ENCODE measurements around the gene TMEM163.
"Not testable (repeated sequence)": the region's sequence is repeated elsewhere in the genome, so short reads cannot be mapped to it uniquely, and the experiment has no call there.

TMEM163 gene

DNA sequence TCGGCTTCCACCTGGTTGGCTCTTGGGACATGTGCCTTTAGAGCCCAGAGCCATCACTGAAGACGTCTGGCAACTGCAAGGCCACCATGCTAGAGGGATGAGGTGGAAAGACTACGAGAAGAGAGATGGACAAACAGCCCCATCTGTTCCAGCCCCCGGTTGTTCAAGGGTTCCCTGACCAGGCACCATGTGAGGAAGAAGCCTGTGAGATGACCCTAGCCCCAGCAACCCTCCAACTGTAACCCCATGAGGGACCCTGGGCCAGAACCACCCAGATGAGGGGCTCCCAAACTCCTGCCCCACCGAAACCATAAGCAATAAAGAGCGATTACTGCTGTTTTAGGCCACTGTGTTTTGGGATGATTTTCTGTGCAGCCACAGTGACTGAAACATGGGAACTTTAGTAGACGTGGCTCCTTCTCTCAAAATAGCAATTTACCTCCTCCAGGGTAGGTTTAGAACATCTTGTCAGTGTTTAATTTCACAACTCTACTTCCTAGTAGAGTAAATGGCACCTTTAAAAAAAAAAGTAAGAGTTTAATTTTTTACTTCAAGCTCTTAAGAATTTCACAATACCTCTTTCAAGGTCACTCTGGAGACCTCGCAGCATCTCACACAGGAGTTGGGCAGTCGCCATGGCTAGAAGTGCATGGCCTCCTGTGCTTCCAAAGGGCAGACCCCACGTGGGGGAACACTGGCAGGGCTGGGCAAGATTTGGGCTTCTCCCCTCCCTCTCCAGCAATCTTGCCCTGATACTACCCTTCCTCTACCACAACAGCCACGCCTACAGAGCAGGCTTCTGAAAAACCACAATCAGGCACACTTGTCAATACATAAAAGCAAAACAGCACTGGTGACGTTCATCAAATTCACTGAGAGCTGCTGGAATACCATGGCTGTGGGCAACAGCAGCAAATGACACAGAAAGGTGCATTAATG, 48.8 kb downstream of the TMEM163 start:
- no peak for FAIRE-seq
- DNase-seq (ENCODE audit: insufficient read length, low spot score): no peak
- no peak for TF ChIP-seq POLR2A (IDR thresholded peaks at IDR 0.05; ENCODE audit: low read depth, low read length)

DNA sequence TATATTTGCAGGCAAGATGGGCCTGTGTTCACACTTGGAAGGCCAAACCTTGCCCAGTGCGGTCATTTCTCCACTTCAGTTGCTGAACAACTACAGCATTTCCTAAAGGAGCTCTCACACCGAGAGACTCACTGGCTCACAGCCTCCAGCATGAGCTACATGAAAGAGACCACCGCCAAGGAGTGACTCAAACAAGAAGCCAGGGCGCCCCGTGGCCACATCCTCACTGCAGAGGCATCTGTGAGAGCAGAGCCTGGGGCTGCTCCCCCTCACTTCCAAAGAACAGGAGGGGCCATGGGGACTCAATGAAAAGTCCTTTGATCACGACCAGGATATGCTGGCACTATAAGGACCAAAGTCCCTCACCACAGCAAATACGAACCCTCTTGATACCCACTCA, 50.0 kb downstream of the TMEM163 start:
- TF ChIP-seq POLR2A (IDR thresholded peaks at IDR 0.05; ENCODE audit: low read depth, low read length): no peak
- no peak for FAIRE-seq
- peak; percentile 56 for DNase-seq (ENCODE audit: insufficient read length, low spot score)

DNA sequence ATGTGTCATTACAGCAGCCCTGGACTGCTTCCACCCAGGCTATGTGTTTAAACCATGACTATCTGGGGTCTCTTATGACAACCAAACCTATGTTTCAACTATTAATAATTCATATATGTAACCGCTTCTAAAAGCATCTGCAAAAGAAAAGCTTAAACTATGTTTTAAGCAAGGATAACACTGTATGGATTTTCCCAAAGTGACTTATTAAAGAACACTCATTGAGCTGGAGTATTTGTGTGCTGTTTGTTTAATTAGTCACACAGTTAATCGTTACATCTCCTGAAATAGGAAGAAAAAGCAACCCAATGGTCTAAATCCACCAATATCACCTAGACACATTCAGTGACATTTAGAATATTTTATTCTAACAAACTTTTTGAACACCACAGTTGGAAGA, 51.3 kb downstream of the TMEM163 start:
- DNase-seq (ENCODE audit: insufficient read length, low spot score): no peak
- FAIRE-seq: no peak
- no peak for TF ChIP-seq POLR2A (IDR thresholded peaks at IDR 0.05; ENCODE audit: low read depth, low read length)

DNA sequence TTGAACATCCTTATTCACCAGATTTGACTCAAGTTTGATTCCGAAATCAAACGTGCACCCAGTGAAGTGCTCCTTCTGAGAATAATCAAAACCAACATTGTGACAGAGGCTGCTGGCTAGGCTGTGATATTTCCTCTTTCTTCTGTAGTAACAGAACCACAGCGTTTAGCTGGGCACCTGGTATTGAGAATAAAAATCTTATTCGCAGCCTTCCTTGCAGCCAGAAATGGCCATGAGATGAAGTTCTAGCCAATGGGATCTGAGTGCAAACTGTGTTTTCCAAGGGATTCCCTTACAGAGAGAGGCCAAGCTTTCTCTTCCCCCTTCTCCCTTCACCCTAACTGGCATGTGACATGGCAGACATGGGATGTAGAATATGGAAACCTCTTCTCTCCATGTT, 51.7 kb downstream of the TMEM163 start:
- FAIRE-seq (no peak), DNase-seq (ENCODE audit: insufficient read length, low spot score) (no peak)
- TF ChIP-seq POLR2A (IDR thresholded peaks at IDR 0.05; ENCODE audit: low read depth, low read length): no peak

DNA sequence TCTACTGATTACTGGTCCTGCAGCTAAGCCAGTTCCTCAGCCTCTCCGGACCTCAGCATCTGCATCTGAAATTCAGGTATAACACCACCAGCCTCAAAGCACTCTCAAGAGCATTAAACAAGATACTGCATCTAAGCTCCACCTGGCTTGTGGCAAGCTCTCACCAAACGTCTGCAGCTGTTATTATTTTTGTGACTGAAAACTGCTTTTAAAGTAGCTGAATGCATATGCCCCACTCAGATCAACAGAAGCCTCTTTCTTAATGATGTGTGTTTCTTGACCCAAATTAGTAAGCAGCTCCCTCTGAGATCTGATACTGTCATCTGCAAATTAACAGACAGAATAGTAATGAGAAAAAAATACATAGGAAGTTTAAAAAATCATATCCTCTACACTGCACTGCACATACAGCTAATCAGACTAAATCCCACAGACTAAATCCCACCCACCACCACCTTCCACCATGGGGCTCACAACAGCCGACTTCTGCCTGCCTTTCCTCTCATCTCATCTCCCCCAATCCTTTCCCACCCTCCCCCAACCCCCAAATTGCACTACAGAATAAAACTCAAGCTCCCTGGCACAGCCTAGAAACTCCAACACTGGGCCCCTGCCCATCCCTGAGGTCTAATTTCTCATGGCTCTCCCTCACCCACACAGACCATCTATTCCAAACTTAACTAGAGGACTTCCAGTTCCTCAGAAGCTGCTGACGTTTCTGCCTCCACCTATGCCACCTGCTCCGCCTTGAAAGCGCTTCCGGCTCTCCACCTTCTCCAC, 52.9 kb downstream of the TMEM163 start:
- TF ChIP-seq POLR2A (IDR thresholded peaks at IDR 0.05; ENCODE audit: low read depth, low read length): no peak
- FAIRE-seq: no peak
- DNase-seq (ENCODE audit: insufficient read length, low spot score): no peak

DNA sequence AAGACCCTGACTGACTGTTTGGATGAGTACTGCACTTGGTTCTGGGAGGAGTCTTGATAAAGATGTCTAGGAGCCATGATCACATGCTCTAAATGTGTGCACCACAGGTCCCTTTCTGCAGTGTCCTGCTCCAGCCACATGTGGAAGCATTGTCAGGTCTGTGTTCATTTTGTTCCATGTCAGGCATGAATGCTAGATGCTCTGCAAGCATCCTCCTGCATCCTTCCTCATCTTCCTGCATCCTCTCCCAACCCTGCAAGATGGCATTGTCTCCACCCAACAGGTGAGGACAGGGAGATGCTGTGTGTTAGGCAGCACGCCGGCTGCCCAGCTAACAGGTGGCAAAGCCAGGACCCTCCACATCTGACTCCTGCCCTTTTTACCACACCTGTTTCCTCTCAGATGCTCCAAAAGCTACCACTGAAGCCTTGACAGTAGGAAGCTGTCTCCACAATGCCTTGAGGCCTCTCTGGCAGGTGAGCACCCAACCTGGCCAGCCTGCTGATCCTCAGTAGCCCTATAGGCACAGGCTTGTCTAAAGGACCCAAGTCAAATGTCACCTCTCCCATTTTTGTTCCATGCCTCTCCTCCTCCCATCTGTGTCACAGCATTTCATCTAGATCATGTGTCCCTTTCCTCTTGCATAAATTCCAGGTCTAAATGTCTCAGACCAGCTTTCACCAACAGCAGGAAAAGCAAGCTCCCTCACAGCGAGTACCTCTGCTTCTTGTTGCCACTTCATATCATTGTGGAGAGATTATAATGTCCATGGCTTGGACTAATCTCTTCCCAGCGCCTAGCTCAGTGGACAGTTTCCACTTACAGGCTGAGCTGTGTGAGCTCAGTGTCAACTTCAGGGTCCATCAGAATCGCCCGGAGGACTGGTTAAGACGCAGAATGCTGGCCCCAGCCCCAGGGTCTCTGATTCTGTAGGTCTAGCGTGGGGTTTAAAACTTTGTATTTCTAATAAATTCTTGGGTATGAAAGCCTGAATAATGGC, 55.0 kb downstream of the TMEM163 start:
- no peak for FAIRE-seq
- TF ChIP-seq POLR2A (IDR thresholded peaks at IDR 0.05; ENCODE audit: low read depth, low read length): no peak

DNA sequence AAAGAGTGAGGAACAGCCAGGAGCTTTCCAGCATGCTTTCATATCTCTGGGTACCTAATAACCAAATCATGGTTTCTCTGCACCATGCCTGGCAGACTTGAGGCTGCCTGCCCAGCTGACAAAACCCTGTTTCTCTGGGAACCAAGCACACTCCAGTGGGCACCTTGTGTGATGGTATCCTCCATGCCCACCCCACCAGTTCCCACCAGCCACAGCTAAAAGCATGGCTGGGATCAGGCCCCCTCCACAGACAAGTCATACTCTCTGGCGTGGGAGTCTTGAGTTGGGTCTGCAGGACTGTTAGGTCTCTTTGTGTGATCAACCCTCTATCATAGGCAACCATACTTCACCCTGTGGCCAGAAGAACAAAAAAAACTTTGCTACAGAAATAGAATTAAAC, 56.0 kb downstream of the TMEM163 start:
- no peak for FAIRE-seq
- no peak for TF ChIP-seq POLR2A (IDR thresholded peaks at IDR 0.05; ENCODE audit: low read depth, low read length)
- DNase-seq (ENCODE audit: insufficient read length, low spot score): no peak

More for the DNA sequence above, 55.0 kb downstream of the TMEM163 start:
- no peak for DNase-seq (ENCODE audit: insufficient read length, low spot score)

DNA sequence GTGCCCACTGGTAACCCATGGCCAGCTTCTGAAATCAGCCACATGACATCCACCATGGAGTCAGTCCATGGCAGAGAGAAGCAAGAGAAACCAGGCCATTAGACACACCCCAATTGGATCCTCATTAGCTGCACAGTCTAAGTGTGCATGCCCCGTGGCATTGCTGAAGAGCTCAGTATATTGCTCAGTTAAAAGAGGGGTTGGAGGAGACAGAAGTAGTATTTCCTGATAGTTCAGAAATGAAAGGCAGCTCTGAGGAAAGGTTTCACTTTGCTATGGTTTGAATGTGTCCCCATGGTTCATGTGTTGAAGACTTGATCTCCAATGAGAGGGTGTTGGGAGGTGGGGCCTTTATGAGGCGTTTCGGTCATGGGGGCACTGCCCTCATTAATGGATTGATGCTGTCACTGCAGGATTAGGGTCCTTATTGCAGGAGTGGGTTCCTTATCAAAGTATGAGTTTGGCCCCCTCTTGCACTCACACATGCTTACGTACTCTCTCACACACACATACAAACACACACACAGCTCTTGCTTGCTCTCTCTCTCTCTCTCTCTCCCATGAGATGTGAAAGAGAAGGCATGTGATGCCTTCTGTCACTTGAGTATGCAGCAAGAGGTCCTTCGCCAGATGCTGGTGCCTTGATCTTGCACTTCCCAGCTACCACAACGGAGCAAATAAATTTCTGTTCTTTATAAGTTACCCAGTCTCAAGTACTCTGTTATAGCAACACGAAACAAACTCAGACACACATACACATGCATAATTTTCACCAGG, 58.0 kb downstream of the TMEM163 start:
- FAIRE-seq (no peak), DNase-seq (ENCODE audit: insufficient read length, low spot score) (no peak)
- TF ChIP-seq POLR2A (IDR thresholded peaks at IDR 0.05; ENCODE audit: low read depth, low read length): no peak

DNA sequence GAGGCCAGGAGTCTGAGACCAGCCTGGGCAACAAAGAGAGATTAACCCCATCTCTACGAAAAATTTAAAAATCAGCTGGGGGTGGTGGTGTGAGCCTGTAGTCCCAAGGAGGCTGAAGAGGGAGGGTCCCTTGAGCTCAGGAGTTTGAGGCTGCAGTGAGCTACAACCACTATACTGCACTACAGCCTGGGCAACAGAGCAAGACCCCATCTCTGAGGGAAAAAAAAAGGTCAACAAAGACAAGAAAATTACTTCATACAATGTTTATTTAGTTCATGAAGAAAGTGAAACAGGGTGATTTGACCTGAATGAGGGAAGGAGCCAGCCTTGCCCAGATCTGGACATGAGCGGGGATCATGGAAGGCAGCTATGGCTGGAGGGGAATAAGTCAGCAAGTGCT, 59.1 kb downstream of the TMEM163 start:
- DNase-seq (ENCODE audit: insufficient read length, low spot score) (no peak), FAIRE-seq (no peak)
- TF ChIP-seq POLR2A (IDR thresholded peaks at IDR 0.05; ENCODE audit: low read depth, low read length): no peak

DNA sequence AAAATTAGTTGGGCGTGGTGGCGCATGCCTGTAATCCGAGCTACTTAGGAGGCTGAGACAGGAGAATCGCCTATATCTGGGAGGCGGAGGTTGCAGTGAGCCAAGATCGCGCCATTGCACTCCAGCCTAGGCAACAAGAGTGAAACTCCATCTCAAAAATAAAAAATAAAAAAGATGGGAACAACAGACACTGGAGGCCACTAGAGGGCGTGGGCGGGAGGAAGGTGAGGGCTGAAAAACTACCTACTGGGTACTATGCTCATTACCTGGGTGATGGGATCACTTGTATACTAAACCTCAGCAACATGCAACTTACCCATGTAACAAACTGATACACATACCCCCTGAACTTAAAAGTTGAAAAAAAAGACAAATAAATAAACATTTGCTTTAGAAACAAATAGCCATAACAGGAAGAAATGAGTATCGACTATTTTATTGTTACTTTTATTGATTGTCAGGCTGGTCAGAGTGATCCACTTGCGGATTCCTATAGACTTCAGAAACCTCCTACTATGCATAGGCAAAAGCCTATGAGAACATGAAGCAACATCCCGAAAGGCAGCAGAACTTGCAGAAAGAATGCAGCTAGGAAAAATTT, 61.0 kb downstream of the TMEM163 start:
- DNase-seq (ENCODE audit: insufficient read length, low spot score) (no peak), FAIRE-seq (peak; percentile 84)
- no peak for TF ChIP-seq POLR2A (IDR thresholded peaks at IDR 0.05; ENCODE audit: low read depth, low read length)

DNA sequence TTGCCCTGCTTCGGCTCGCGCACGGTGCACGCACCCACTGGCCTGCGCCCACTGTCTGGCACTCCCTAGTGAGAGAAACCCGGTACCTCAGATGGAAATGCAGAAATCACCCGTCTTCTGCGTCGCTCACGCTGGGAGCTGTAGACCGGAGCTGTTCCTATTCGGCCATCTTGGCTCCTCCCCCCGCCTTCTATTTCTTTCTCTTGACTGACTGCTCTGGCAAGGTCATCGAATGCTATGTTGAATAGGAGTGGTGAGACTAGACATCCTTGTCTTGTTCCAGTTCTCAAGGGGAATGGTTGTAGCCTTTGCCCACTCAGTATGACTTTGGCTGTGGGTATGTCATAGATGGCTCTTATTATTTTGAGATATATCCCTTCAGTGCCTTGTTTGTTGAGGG, 62.4 kb downstream of the TMEM163 start:
- DNase-seq (ENCODE audit: insufficient read length, low spot score); FAIRE-seq: not testable (repeated sequence)

DNA sequence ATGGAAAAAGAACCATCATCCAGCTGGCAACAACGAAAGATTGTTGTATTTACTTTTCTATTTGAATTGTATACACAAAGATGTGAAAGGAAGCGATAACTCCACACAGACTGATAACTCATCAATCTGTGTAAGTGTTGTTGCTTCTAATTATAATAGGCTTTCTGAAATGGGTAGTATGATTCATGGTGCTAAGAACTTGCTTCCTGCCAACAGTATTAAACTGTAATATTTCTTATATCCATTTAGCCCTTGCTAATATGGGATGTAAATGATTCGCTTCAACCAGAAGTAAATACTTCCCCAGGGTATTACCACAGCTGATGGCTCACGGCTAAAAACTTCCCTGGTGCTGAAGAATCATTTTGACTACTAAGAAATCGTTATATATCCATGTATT, 70.2 kb downstream of the TMEM163 start:
- DNase-seq (ENCODE audit: insufficient read length, low spot score) (no peak), FAIRE-seq (no peak)
- no peak for TF ChIP-seq POLR2A (IDR thresholded peaks at IDR 0.05; ENCODE audit: low read depth, low read length)
